AG08395 (cell line): Measurements from ENCODE around the gene NEGR1.

ENCODE experiments used
- DNase-seq: peaks from one replicate; pipeline ENCODE4 v3.0.0; 2012; ENCODE audit warnings: mixed read lengths, low spot score

NEGR1 gene

GRCh38 chr1:71463144-71463543 lies 819.2 kb downstream of the NEGR1 start:
- DNase-seq, result peak; percentile 55

DNA sequence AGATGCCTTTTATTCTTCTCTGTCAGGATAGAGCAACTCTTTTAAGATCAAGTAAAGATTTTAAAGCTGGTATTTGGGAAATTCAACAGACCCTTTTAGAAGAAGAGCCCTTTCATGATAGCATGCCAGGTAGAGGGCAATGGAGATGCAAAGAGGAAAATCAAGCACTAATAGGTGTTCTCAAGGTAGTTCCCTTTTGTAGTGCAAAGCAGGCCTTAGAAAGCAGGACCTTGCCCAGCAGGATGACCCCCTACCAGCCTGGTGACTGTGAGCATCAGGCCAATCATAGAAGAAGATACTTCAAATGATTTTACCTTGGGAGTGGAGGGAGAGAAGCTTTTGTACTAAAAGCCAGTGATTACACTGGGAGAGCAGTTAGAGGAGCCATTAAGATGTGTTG lies 820.1 kb downstream of the NEGR1 start:
- DNase-seq, result no peak

DNA sequence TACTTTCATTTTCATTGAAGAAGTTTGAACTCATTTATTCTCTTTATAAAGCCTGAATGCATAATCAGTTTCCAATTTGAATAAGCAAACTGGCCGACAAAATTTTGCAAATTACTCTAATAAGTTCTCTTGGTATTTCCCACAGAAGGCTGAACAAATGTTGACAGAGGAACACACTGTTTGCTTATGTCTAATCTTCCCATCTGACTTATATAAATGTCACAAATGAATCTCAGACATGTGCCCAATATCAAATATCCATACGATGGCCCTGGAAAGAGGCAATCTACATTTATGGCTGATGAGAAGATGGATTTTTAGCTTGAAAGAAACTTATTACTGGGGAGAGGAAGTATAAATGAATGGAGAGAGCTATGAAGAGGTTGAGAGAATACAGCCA lies 820.9 kb downstream of the NEGR1 start:
- no peak for DNase-seq

GRCh38 chr1:71448444-71448843 lies 833.9 kb downstream of the NEGR1 start:
- no peak for DNase-seq

DNA sequence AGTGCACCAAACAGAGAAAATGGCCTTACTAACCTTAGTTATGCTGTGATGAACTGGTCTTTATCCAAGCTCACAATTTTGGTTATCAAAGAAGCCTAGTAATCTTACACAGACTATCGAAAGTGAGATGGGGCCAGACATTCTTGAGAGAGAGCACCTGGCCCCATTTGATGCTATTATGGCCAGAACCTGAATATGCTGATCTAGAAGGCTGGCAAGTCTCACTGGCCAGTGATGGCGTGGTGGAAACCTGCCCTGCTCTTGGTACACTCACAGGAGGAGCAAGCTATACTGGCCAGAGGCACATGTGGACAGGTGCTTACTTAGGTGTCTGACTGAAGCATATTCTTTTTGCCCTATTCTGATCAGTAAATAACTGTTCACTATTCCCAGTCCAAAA lies 843.7 kb downstream of the NEGR1 start:
- DNase-seq, result no peak

DNA sequence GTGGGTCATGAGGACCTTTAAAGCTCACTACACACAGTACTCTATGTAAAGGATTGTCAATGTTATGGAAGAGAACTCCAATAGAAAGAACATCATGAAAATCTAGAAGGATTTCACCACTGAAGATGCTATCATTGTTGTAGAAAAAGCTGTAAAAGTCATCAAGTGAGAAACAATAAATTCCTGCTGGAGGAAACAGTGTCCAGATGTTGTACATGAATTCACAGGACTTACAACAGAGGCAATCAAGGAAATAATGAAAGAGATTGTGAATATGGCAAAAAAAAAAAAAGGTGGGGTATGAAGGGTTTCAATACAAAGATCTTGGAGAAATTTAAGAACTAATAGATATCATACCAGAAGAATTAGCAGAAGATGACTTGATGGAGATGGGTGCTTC lies 846.4 kb downstream of the NEGR1 start:
- no peak for DNase-seq

- no peak for DNase-seq
Observed at GRCh38 chr1:71434240-71434639, 848.1 kb downstream of the NEGR1 start.

GRCh38 chr1:71428029-71428428 lies 854.3 kb downstream of the NEGR1 start:
- DNase-seq, result no peak

GRCh38 chr1:71427066-71427465 lies 855.3 kb downstream of the NEGR1 start:
- no peak for DNase-seq

DNA sequence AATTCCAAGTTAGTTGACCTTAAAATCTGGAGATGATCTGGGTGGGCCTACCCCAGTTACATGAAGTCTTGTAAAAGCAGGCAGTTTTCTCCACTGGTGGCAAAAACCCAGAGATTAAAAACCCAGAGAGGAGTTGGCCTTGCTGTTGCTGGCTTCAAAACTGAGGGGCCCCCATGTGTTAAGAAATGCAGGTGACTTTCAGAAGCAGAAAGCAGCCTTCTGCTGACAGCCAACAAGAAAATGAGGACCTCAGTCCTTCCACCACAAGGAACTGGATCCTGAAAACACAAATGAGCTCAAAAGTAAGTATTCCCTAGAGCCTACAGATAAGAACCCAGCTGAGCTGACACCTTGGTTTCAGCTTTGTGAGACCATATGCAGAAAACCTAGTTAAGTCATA lies 857.8 kb downstream of the NEGR1 start:
- no peak for DNase-seq

DNA sequence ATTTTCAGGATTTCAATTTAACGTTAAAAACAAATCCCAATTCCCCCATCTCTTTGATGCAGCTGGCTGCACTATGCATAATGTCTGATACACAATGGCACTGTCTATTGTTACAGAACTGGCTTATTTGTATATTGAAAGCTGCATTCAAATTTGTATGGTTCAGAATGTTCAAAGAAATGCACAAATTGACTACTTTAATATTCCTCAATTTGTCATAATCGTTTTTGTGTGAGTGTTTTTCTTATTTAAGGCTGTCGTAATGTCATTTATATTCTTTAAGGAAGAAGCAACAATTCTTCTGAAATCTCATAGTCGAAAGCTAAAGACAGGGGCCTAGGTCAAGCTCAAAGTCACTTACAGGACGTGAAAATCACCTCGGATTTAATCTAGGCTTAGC lies 860.1 kb downstream of the NEGR1 start:
- no peak for DNase-seq

DNA sequence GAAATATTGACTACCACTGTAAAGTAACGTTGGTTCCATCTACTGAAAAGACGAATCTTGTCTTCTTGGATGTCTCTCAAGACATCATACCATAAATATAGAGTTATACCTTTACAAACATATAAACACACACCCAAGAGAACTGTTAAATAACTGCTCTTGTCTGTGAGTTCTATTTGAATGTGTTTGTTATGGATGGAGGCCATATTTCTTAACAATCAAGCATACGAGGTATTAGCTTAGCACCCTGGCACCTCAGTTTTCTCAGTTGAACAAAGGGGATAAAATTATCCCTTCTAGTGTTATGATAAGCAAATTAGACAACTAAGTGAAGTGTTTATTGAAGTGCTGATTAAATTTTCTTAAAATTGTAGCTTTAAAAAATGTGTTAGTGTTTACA lies 864.9 kb downstream of the NEGR1 start:
- no peak for DNase-seq

DNA sequence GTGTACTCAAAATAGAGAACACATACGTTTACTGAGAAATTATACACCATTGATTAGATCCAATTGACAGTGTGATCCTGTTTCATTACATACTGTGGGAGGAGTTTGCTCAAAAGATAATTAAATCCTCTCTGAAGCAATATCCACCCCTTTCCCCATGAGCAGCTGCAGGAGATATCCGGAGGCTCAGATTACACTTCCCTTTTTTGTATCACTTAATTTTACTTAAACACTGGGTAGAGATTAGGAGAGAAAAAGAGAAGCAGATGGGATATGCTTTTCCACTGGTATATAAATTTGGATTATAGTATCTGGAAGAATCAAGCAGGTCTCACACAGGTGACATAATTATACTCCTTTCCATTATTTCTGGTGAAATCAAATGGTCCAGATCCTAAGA lies 868.2 kb downstream of the NEGR1 start:
- no peak for DNase-seq

DNA sequence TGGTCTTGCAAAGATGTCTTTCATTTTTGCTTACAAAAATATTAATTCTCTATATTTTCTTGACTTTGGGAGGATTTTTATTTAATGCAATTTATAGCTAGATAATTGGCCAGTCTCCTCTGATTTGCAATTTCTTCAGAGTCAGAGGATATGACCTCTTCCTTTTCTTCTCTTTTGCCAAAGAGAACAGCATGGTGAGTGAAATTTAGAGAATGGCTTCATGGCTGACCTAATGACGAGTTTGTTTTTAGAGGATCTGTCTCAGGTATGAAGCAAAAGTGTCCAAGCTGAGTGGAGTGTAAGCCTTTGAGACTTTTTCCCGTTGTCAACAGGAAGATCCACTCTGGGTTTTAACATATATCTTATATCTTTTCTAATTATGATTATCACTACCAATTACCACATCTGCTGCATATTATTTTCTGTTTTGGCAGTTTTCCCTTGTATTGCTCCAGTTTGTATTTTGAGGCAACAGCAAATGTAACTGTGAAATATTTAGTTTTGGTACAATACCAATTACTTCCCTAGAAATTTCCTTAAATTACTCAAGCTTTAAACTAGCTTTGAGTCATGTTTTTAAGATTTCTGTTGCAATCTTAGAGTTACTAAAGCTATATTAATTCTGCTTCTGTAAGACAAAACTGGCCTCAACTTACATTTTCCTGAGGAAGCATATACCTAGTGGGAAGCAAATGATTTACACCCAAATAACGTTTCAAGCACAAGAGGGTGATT lies 868.7 kb downstream of the NEGR1 start:
- peak; percentile 5 for DNase-seq

- no peak for DNase-seq
Observed at GRCh38 chr1:71400050-71400449, 882.3 kb downstream of the NEGR1 start.

DNA sequence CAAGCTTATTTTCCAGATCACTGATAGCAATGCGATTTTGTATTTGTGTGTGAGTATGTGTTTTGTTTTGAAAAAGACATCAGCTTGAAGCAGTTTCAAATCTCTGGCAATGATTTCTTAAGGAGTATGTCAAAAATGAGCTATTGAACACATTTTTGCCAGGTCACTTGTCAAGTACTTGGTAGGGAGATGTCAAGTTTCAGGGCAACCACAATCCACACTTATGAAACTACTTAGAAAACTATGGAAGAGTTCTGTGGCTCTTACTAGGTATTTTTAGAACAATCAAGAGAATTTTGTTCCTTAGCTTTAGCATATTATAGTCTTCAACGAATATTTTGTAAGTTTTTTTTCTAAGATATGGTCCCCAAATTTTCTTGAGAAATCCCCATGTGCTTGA lies 882.7 kb downstream of the NEGR1 start:
- DNase-seq, result no peak

DNA sequence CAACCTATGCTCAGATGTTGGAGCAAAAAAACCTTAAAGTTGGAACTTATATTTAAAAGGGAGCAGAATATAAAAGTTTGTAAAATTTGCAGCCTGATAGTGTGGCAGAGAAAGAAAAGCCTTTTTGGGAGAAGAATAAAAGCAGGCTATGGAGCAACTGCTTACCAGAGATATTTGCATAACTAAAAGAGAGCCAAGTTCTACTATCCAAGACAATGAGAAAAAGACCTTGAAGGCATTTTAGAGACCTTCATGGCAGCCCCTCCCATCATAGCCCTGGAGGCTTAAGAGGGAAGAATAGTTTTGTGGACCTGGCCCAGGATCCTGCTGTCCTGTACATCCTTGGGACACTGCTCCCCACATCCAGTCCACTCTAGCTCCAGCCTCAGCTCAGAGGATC lies 889.0 kb downstream of the NEGR1 start:
- no peak for DNase-seq

GRCh38 chr1:71390518-71390917 lies 891.8 kb downstream of the NEGR1 start:
- no peak for DNase-seq

DNA sequence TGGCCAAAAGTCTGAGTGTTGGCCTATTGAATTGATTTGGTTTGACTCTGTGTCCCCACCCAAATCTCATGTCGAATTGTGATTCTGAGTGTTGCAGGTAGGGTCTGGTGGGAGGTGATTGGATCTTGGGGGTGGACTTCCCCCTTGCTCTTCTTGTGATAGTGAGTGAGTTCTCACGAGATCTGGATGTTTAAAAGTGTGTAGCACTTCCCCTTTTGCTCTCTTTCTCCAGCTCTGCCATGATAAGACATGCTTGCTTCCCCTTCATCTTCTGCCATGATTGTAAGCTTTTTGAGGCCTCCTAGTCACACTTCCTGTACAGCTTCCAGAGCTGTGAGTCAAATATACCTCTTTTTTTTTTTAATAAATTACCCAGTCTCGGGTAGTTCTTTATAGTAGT lies 904.5 kb downstream of the NEGR1 start:
- no peak for DNase-seq

- no peak for DNase-seq
Observed at GRCh38 chr1:71372496-71372895, 909.8 kb downstream of the NEGR1 start.

DNA sequence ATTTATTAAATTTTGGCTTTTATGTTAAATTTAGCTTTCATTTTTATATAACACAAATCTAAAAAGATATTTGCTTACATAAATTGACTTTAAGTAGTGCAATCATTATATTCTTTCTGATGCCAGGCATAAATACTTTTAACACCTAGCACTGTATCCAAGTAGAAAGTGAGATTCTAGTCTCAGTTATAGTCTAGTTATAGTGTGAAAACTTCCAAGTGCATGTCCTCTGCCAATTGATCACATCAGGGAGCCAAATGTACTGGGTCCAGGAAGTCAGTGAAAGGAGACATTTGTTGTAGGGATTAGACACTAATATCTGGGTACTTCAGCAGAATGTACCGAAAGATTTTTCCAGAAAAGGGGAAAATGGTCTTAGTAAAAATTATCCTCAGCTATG lies 910.8 kb downstream of the NEGR1 start:
- no peak for DNase-seq

DNA sequence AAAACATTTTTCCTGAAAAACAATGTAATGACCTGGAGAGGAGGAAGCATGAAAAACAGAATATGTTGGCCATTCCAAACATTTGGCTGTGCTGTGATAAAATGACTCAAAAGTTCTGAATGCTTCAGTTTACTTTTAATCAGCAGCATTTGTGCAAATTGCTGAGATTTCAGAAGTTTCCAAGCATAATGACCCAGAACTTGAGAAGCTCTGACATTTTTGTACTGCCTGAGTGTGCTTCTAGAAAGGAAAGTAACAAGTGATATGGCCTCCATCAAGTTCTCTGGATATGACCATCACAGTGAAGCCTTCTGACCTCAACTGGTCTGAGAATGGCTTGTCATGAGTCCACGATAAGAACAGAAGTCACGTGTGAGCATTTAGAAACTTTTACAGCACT lies 918.1 kb downstream of the NEGR1 start:
- peak; percentile 4 for DNase-seq

DNA sequence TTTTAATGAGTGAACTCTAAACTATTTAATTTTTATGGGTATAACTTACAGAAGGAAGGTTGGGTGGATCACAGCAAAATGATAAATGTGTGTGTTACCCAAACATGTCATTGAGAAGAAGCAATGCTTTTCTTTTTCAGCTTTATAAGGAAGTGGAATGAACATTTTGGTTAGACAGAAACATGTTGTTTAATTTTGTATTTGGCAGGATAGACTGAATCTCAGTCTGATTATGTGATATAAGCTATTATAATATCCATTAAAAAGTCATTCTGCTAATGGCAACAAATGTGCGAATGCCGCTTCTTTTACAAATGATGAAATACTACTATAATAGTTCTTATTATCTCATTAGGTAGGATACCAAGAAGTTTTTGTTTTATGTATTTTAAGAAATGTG lies 919.6 kb downstream of the NEGR1 start:
- DNase-seq, result no peak

- DNase-seq, result no peak
Observed at GRCh38 chr1:71362076-71362475, 920.3 kb downstream of the NEGR1 start.

DNA sequence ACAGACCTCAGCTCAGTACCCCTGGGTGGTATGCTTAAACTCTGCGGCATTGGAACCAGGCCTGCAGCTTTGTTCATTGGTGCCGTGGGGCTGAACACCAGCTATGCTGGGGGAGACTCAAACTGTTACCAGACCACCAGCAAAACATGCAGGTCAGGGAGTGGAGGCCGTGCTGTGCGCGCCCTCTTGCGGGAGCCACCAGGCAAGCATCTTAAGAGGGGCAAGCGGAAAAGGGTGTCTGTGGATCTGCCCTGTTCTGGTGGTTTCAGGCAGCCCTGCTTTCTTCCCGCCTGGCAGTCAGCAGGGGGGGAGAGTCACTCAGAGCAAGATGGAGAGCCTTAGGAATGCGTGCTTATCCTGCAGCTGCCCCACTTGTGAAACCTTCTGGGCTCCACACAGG lies 924.6 kb downstream of the NEGR1 start:
- DNase-seq, result no peak
